BE2C (cell line): ENCODE results near the gene TCF4.

Experiments used
- DNase-seq: peaks from one replicate; pipeline ENCODE4 v3.0.0-alpha.2; 2020
- H3K27me3 ChIP-seq: fragments of 250-450 bp; sonication (Bioruptor Pico); 2 replicates; pipeline ENCODE4 v1.5.1; 2020; ENCODE audit warnings: mild to moderate bottlenecking
- H3K36me3 ChIP-seq: fragments of 250-450 bp; sonication (Bioruptor Pico); 2 replicates; pipeline ENCODE4 v1.5.1; 2020; ENCODE audit warnings: mild to moderate bottlenecking
- H3K4me1 ChIP-seq: fragments of 250-450 bp; sonication (Bioruptor Pico); 2 replicates; pipeline ENCODE4 v1.5.1; 2020
- H3K4me3 ChIP-seq: 2 replicates; pipeline ENCODE4 v1.5.1; 2011; ENCODE audit warnings: low read depth, low read length
- H3K9me3 ChIP-seq: fragments of 250-450 bp; sonication (Bioruptor Pico); 2 replicates; pipeline ENCODE4 v1.5.1; 2020
- CTCF ChIP-seq: IDR thresholded peaks from 2 replicates; pipeline ENCODE4 v1.5.1; 2012; ENCODE audit warnings: mild to moderate bottlenecking, low read depth, low read length

TCF4 gene

GRCh38 chr18:55522011-55522410 lies 66.0 kb downstream of the TCF4 start:
- no peak overlapping the region for H3K4me3 ChIP-seq
- no peaks in the 10 kb centered on the region for H3K9me3 ChIP-seq
- H3K36me3 ChIP-seq, result no peaks in the 10 kb centered on the region
- H3K4me1 ChIP-seq, result peaks cover 8% of the 10 kb centered on the region
- TF ChIP-seq CTCF, result peak; percentile 64
- H3K27me3 ChIP-seq, result no peaks in the 10 kb centered on the region
- peak; percentile 35 for DNase-seq

GRCh38 chr18:55517055-55517454 lies 70.9 kb downstream of the TCF4 start:
- Histone ChIP-seq H3K9me3 (no peaks in the 10 kb centered on the region), H3K4me1 (peaks cover 15% of the 10 kb centered on the region), H3K27me3 (no peaks in the 10 kb centered on the region), H3K36me3 (no peaks in the 10 kb centered on the region), H3K4me3 (no peak overlapping the region)
- no peak for TF ChIP-seq CTCF
- DNase-seq, result no peak

GRCh38 chr18:55515941-55516710 lies 71.9 kb downstream of the TCF4 start:
- TF ChIP-seq CTCF, result no peak
- H3K4me3 ChIP-seq, result no peak overlapping the region
- no peaks in the 10 kb centered on the region for H3K9me3 ChIP-seq
- no peaks in the 10 kb centered on the region for H3K36me3 ChIP-seq
- no peaks in the 10 kb centered on the region for H3K27me3 ChIP-seq
- DNase-seq, result no peak
- H3K4me1 ChIP-seq, result peaks cover 9% of the 10 kb centered on the region

- H3K4me1 ChIP-seq, result peaks cover 9% of the 10 kb centered on the region
- TF ChIP-seq CTCF, result no peak
These were observed 72.8 kb downstream of the TCF4 start for GRCh38 chr18:55515214-55515613.

GRCh38 chr18:55513161-55513560 lies 74.8 kb downstream of the TCF4 start:
- H3K9me3 ChIP-seq, result no peaks in the 10 kb centered on the region
- H3K4me3 ChIP-seq, result no peak overlapping the region
- H3K36me3 ChIP-seq, result no peaks in the 10 kb centered on the region
- TF ChIP-seq CTCF, result no peak
- no peak for DNase-seq
- no peaks in the 10 kb centered on the region for H3K27me3 ChIP-seq
- H3K4me1 ChIP-seq, result peaks cover 9% of the 10 kb centered on the region

More at GRCh38 chr18:55515214-55515613, 72.8 kb downstream of the TCF4 start:
- DNase-seq, result no peak
- Histone ChIP-seq H3K9me3 (no peaks in the 10 kb centered on the region), H3K27me3 (no peaks in the 10 kb centered on the region), H3K4me3 (no peak overlapping the region), H3K36me3 (no peaks in the 10 kb centered on the region)

- Histone ChIP-seq H3K4me3 (no peak overlapping the region), H3K27me3 (no peaks in the 10 kb centered on the region), H3K36me3 (no peaks in the 10 kb centered on the region), H3K9me3 (no peaks in the 10 kb centered on the region), H3K4me1 (peaks cover 9% of the 10 kb centered on the region)
- no peak for DNase-seq
- no peak for TF ChIP-seq CTCF
These were observed 76.7 kb downstream of the TCF4 start for GRCh38 chr18:55511277-55511676.
